Glutamatergic neuron (in vitro differentiated cells): ENCODE results near the gene ZNF526. TPM values are rescaled to one million over a fixed set of nuclear protein-coding genes. Genes with fewer than 3 reads are reported as not detected.
"Not testable (repeated sequence)": the region's sequence is repeated elsewhere in the genome, so short reads cannot be mapped to it uniquely, and the experiment has no call there.

Experiments used
- DNase-seq: peaks from one replicate; pipeline ENCODE4 v3.0.0; 2022
- H3K27ac Mint-ChIP-seq: one replicate; pipeline ENCODE4 v1.8.0; 2020; ENCODE audit warnings: mild to moderate bottlenecking, mixed read lengths, inconsistent platforms; ENCODE audit not compliant: unreplicated experiment
- H3K27me3 Mint-ChIP-seq: one replicate; pipeline ENCODE4 v1.8.0; 2020; ENCODE audit warnings: mild to moderate bottlenecking, moderate library complexity, mixed read lengths, inconsistent platforms; ENCODE audit not compliant: unreplicated experiment
- H3K36me3 Mint-ChIP-seq: one replicate; pipeline ENCODE4 v1.8.0; 2020; ENCODE audit warnings: mild to moderate bottlenecking, mixed read lengths, inconsistent platforms; ENCODE audit not compliant: unreplicated experiment
- H3K4me1 Mint-ChIP-seq: one replicate; pipeline ENCODE4 v1.8.0; 2020; ENCODE audit warnings: mild to moderate bottlenecking, low read depth, mixed read lengths, inconsistent platforms; ENCODE audit not compliant: unreplicated experiment
- H3K4me3 Mint-ChIP-seq: one replicate; pipeline ENCODE4 v1.8.0; 2020; ENCODE audit warnings: mild to moderate bottlenecking, mixed read lengths, inconsistent platforms; ENCODE audit not compliant: unreplicated experiment
- H3K9me3 Mint-ChIP-seq: one replicate; pipeline ENCODE4 v1.8.0; 2020; ENCODE audit warnings: mild to moderate bottlenecking, moderate library complexity, mixed read lengths, inconsistent platforms; ENCODE audit not compliant: unreplicated experiment
- CTCF ChIP-seq: fragments of 200-600 bp; sonication (generic); IDR thresholded peaks from one replicate; pipeline ENCODE4 v1.5.0; 2021; ENCODE audit not compliant: partially characterized antibody, unreplicated experiment
- total RNA-seq: library from RNA; stranded (reverse); fragmentation: NEBNext Ultra II Directional; extraction: Animal tissue kit (Norgen Biotek cat#: 25700); gene quantifications from one replicate; pipeline ENCODE4 v1.2.1, GENCODE V29; 2021; ENCODE audit not compliant: unreplicated experiment

ZNF526 gene
- total RNA-seq, 1 donor from 2014 or later: 12.0 TPM

- Mint-ChIP-seq H3K27me3 (peaks cover 9% of the 10 kb centered on the region), H3K4me1 (peaks cover 16% of the 10 kb centered on the region), H3K27ac (peak overlapping the region; percentile 89), H3K9me3 (peaks cover 10% of the 10 kb centered on the region), H3K36me3 (no peaks in the 10 kb centered on the region), H3K4me3 (peak overlapping the region; percentile 83)
- TF ChIP-seq CTCF: no peak
- peak; percentile 44 for DNase-seq
Observed at GRCh38 chr19:42255766-42256745, 35.9 kb downstream of the ZNF526 start.

- not testable (repeated sequence) for H3K9me3 Mint-ChIP-seq, H3K36me3 Mint-ChIP-seq, H3K4me1 Mint-ChIP-seq, H3K27me3 Mint-ChIP-seq, H3K27ac Mint-ChIP-seq, H3K4me3 Mint-ChIP-seq, DNase-seq
Observed at GRCh38 chr19:42257842-42258241, 37.7 kb downstream of the ZNF526 start.

GRCh38 chr19:42261763-42262162 is 41.7 kb downstream of the ZNF526 start:
- Mint-ChIP-seq H3K27me3 (peaks cover 5% of the 10 kb centered on the region), H3K36me3 (no peaks in the 10 kb centered on the region), H3K4me1 (peaks cover 4% of the 10 kb centered on the region), H3K27ac (no peak overlapping the region), H3K4me3 (no peak overlapping the region), H3K9me3 (peaks cover 1% of the 10 kb centered on the region)
- no peak for TF ChIP-seq CTCF
- no peak for DNase-seq

GRCh38 chr19:42266105-42266504 is 46.0 kb downstream of the ZNF526 start:
- Mint-ChIP-seq H3K27ac (peak overlapping the region; percentile 1), H3K4me1 (peaks cover 15% of the 10 kb centered on the region)
- not testable (repeated sequence) for H3K36me3 Mint-ChIP-seq, H3K27me3 Mint-ChIP-seq, H3K4me3 Mint-ChIP-seq, H3K9me3 Mint-ChIP-seq, DNase-seq

- DNase-seq, H3K27ac Mint-ChIP-seq, H3K36me3 Mint-ChIP-seq, H3K9me3 Mint-ChIP-seq, H3K4me3 Mint-ChIP-seq, H3K27me3 Mint-ChIP-seq: not testable (repeated sequence)
- peaks cover 17% of the 10 kb centered on the region for H3K4me1 Mint-ChIP-seq
Observed at GRCh38 chr19:42266928-42267603, 47.0 kb downstream of the ZNF526 start.

- TF ChIP-seq CTCF: no peak
- no peaks in the 10 kb centered on the region for H3K36me3 Mint-ChIP-seq
- no peak overlapping the region for H3K27ac Mint-ChIP-seq
- H3K4me3 Mint-ChIP-seq: no peak overlapping the region
- DNase-seq: no peak
- H3K27me3 Mint-ChIP-seq: peaks cover 4% of the 10 kb centered on the region
- peaks cover 1% of the 10 kb centered on the region for H3K9me3 Mint-ChIP-seq
- peaks cover 17% of the 10 kb centered on the region for H3K4me1 Mint-ChIP-seq
Observed at GRCh38 chr19:42267644-42268141, 47.6 kb downstream of the ZNF526 start.
